ENCODE measurements around the gene CHKA.
A peak's percentile ranks its signal among the peaks of the same experiment; 100 is the strongest.

CHKA gene

DNA sequence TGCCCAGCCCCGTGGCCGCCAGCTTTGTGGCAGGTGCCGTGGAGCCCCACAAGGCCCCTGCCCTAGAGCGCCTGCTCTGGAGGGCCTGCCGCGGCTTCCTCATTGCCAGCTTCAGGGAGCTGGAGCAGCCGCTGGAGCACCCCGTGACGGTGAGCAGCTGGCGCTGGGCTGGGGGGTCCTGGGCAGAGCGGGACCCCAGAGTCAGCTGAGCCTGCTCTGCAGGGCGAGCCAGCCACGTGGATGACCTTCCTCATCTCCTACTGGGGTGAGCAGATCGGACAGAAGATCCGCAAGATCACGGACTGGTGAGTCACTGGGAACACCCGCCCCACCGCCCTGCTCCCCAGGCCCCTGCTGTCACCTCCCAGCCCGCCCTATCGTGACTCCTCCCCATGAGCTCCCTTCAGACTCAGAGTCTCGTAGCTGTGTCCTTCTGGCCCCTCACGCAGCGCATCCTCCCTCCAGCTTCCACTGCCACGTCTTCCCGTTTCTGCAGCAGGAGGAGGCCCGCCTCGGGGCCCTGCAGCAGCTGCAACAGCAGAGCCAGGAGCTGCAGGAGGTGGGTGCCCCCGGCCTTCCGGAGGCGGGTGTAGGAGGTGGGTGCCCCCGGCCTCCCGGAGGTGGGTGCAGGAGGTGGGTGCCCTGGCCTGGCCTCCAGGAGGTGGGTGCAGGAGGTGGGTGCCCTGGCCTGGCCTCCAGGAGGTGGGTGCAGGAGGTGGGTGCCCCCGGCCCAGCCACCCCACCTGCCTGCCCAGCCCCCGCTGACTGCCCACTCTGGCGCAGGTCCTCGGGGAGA, 77.6 kb downstream of the CHKA start:
- DNase-seq = no peak

DNA sequence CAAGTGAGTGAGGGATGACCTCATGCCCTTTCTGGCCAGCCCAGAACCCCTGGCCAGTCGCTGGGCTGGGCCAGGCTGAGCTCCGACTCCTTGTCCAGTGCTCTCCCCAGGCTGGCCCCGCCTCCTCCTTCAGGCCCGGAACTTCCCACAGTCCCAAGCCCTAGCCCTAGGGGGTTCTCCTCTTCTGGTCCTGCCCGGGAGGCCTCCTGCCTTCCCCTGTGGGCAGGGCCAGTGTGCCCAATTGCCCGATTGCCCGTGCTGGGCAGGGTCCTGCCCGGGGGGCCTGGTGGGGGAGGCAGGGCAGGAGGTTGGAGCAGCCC, 78.2 kb downstream of the CHKA start:
- no peak for DNase-seq

DNA sequence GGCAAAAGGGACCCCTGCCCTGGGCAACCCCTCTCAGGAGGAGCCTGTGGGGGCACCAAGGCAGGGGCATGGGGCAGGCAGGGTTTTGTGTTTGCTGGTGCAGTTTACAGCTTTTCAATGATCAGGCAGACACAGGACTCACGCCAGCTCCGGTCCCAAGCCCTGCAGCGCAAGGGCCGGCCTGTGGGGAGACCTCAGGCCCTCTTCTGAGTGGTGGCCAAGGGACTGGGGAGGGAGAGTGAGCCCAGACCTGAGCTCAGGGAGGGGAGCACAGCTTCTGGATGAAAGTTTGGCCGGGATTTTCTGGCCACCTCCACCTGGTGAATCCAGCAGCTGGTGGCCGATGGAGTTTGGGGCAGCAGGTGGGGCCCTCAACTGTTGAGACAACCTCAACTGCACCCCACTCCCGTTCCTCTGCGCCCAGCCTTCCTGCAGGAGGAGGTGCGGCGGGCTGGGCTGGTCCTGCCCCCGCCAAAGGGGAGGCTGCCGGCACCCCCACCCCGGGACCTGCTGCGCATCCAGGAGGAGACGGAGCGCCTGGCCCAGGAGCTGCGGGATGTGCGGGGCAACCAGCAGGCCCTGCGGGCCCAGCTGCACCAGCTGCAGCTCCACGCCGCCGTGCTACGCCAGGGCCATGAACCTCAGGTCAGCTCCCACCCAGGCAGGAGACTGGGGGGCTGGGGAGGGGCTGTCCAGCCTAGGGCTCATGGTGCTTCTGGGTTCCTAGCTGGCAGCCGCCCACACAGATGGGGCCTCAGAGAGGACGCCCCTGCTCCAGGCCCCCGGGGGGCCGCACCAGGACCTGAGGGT, 78.8 kb downstream of the CHKA start:
- no peak for DNase-seq

DNA sequence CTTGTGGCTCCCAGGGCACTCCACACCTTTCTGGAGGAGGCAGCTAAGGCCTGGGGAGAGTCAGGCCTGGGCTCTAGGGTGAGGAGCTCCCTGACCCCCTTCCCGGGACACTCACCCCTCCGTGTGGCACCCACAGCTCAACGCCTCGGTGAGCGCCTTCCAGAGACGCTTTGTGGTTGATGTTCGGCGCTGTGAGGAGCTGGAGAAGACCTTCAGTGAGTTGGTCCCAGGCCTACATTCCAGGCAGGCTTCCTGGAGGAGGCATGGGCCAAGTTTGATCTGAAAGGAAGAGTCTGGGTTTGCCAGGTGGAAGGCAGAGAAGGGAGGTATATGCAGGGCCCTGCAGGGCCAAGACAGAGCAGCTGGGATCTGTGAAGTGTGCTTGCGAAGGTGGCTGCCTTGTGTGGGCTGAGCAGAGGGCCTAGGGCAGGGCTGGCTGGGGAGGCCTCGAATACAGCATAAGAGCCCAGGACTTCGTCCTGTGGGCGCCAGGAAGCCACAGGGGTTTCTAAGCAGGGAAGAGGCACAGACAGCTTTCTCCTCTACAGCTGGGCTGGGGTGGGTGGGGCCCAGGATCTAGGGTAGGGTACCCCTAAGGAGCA, 79.5 kb downstream of the CHKA start:
- DNase-seq = no peak

DNA sequence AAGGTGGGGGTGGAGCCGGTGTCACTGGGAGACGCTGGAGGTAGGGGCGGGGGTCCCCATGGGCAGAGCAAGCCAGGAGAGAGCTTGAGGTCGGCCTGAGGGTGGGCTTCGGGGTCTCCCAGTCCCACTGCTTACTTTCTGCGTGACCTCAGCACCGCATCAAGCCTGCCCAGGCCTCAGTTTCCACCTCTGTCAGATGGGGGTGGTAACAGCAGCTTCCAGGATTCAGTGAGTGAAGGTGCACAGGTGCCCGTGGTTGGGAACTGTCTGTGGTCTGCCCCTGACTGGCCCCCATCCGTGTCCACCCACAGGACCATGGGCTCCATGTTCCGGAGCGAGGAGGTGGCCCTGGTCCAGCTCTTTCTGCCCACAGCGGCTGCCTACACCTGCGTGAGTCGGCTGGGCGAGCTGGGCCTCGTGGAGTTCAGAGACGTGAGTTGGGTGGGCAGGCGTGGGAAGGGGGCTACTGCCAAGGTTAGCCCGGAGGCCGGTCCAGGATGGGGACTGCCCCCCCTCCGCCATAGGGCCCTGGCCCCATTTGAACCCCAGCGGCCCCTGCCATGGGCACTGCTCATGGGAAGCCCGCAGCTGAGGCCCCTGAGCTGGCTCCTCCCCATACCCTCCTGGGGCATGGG, 80.1 kb downstream of the CHKA start:
- DNase-seq = no peak

DNA sequence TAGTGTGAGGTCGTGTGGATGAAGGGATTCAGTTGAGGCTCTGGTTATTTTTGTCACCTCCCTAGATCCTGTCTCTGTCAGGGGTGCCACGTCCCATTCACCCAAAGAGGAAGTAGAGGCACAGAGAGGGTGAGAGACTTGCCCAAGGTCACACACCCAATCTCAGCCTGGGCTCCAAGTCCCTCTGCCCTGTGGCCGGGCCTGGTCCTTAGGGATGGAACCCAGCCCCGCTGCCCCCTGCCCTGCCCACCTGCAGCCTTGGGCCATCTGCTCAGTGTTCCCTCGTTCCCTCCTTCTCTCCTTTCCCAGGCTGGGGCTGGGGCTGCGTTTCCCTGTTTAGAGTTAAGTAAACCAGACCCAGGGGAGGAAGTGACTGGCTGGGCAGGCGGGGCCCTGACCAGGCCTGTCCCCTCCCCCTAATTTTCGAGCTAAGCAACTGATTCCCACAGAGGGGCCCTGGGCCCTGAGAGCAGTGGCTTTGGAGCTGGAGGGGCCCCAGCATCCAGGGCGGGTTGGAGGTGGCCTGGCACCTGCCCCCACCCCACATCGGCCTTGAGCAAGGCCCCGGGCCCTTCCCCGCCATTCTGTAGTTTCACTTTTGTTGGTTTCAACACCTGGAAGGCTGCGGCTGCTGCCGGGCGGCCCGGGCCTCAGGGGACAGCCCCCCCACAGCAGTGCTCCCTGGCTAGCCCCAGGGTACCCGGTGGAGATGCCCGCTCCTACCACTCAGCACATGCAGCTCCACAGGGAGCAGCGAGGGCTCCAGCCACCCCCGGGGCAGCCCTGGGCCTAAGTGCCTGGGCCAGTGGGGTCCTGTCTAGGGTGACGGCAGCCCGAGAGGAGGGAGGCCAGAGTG, 80.9 kb downstream of the CHKA start:
- DNase-seq = no peak

DNA sequence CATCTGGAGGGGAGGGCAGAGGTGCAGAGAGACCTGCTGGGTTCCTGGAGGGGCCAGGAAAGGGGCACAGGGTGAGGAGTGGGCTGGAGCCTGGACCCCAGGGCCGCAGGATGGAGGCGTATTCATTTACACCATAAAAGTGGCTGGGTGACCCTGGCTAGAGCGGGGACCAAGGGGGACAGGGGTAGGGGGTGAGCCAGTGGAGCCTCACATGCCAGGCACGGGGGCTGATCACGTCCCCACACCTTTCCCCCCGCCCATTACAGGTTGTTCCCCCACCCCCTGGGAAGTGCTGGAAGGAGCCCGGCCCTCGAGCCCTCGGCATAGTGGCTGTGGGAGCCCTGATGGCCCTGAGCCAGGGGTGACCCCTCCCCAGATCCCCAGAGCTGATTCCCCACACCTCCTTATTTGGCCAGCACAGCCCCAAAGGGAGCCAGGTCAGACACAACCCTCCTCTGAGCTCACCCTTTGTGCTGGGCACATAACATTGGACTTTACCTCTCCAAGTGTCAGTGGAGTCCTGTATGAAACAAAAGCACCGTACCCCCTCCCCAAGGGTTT, 81.6 kb downstream of the CHKA start:
- DNase-seq = no peak

DNA sequence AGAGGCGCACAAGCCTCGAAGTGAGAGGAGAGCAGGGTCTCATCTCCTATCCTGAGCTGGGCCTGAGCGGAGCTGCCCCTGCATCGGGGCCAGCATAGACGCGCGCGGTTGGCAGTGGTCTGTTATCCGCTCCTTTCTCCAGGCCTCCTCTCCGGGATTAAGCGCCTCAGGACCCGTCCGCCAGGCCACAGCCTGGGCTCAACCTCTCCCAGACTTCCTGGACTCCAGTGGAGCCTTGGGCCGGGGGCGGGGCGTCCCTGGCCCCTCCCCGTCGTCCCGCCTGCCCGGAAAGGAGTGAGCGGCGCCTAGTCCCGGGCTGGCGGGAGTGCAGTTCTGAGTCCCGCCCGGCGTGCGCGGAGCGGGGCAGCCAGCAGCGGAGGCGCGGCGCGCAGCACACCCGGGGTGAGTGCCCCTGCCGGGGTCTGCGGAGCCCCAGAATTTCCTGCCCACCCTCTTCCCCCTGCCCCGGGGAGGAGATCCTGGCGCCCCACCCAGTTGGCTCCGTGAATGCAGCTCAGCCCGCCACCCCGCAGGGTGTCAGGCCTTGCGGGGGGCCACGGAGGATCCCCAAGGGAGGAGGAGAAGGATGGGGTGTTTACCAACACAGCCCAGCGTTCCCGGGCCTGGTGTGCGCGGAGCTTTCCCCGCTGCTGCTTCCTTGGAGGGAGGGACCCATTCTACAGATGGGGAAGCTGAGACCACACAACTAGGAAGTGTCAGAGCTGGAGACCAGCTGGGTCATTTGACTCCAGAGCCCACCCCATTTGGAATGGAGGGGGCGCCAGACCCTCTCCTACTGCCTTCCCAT, 82.3 kb downstream of the CHKA start, which contains the start of gene TCIRG1:
Gene TCIRG1 (plus strand): TSS at position 308 of the 808 bp plus-strand sequence. CDS start 2,247 bp downstream, outside the sequence.
- no peak for DNase-seq

DNA sequence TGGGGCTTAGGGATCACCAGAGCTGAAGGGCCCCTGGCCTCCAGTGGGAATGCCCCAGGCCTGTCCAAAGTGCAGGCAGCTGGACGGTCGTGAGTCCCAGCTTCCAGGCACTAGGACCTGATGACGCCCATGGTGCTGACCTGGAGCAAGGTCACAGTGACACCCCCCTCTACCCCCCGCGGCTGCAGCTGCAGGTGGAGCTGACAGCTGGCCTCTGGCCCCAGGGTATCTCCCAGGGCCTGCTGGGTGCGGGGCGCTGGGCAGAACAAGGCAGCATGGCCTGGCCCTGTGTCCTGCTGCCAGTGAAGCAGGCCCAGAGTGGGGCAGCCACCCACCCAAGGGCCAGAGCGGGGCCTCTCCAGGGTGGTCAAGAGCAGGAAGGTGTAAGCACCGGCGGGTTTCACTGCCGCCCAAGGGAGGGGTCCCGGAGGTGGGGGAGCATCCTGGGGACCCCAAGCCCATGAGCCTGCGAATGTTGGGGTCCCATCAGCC, 82.9 kb downstream of the CHKA start:
- no peak for DNase-seq

DNA sequence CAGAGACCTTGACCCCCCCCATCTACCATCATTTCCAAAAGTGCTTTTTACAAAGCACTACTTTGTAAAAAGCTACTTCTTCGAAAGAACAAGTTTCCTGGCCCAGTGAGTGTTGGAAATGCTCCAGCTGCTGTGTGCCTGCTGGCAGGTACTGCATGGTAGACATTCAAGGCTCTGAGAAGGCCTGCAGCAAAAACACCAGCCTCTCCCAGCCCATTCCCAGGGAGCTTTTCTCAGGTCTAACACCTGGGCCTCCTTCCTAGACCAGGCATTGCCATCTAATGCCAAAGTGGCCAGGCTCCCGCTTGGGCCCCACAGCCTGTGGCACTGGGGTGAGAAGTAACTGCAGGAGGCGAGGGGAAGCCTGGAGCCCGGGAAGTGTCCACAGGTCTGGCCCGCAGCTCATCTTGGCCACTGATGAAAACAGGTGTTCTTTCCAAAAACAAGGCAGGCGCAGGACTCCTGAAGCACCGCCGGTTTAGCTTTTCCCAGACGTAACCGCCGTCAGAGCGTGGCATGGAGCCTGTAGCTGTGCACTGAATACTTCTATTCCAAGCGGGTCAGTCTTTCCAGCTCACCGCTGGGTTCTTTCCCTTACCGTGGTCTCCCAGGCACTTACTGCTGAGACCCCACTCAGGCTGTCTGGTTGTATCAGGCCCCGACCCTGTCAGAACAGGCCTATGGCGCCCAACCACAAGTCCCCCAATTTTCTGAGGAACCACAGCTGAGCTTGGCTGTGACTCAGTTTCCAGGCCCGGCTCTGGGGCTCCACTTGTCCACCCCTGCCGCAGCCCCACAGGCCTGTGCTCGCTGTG, 83.6 kb downstream of the CHKA start:
- no peak for DNase-seq

DNA sequence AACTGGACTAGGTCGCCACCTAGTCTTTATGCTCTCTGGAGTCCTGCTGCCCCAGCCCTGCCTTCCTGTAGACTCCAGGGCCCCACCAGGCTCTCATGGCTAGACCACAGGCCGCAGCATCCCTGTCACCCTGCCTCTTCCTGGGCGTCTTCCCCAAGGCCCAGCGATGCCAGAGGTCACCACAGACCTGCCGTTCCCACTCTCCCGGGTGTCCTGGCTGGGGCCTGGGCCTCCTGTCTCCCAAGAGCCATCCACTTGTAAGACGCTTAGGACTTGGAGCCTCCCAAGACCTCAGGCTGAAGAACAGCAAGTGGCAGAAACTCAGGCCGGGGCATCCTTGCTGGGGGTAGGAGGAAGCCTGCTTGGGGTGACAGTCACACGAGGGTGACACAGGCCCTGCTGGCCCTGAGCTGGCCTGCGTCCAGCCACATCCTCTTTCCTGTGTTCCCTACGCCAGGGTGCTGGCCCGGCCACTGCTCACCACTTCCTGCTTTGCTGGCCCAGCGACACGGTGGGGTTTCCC, 84.4 kb downstream of the CHKA start:
- DNase-seq = no peak

DNA sequence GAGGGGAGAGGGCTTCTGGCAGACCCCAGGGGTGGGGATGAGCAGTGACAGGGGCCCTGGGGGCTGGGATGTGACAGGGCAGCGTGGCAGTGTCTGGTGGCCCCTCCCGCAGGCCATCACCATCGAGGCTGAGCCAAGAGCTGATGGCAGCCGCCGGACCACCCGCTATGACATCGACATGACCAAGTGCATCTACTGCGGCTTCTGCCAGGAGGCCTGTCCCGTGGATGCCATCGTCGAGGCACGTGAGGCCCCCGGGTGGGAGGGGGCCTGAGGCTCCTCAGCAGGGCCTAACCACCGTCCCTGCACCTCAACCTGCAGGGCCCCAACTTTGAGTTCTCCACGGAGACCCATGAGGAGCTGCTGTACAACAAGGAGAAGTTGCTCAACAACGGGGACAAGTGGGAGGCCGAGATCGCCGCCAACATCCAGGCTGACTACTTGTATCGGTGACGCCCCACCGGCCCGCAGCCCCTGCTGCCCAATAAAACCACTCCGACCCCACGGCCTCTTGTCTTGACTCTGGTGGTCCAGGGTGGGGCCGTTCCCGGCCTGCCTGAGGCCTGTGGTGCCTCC, 85.0 kb downstream of the CHKA start:
- no peak for DNase-seq

DNA sequence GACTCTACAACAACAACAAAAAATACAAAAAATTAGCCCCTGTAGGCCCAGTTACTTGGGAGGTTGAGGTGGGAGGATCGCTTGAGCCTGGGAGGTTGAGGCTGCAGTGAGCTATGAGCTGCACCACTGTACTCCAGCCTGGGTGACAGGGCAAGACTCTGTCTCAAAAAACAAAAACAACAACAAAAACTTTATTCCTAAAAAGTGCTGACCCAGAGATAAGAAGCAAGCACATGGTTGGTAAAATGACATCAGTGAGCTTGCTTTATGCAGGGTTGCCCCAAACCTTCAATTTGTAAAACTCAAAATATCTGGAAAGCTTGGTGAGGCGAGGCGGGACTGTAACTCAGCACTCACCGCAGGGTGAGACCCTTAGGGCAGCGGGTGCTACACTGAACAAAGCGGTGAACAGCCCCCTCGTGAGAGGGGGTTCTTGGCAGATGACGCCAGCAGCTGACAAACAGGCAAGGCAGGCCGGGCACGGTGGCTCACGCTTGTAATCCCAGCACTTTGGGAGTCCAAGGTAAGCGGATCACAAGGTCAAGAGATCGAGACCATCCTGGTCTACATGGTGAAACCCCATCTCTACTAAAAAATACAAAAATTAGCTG, 85.8 kb downstream of the CHKA start:
- DNase-seq = no peak

DNA sequence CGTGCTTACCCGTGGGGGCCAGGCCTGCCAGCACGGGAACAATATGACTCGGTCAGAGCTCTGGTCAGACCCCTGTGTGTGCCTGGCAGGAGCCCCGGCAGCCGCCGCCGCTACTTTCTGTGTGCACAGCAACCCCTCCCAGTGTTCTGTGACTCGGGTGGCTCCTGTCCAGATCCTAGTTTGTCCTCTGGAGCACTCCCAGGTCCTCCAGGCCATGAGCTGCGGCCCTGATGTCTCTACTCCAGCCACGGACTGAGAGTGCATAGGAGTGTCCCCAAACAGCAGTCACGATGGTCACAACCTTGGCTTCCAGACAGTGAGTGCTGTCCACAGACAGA, 87.5 kb downstream of the CHKA start:
- DNase-seq = no peak

DNA sequence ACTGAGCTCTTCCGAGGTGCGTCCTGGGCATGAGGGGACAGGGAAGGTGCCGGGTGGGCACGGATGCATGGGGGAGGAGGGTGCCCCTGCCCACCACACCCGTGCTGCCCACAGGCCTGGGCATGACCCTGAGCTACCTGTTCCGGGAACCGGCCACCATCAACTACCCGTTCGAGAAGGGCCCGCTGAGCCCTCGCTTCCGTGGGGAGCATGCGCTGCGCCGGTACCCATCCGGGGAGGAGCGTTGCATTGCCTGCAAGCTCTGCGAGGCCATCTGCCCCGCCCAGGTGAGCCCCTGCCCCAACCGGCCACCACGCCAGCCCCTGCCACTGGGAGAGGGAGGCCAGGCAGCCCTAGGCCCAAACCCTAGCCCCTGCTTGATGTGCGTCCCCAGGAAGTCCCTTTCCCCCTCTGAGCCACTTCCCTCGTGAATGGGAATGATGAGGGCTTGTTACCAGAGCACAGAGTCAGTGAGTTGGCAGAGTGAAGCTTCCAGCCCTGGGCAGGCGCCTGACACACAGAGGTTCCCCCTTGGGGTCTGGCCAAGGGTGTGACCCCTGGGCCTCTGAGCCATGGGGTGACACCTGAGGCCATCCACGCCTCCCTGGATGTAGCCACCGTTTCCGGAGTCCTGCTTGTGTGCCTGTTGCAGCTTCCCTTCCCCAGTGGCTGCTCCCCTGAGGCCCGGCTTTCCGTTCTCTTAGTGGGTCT, 88.0 kb downstream of the CHKA start:
- DNase-seq = no peak

DNA sequence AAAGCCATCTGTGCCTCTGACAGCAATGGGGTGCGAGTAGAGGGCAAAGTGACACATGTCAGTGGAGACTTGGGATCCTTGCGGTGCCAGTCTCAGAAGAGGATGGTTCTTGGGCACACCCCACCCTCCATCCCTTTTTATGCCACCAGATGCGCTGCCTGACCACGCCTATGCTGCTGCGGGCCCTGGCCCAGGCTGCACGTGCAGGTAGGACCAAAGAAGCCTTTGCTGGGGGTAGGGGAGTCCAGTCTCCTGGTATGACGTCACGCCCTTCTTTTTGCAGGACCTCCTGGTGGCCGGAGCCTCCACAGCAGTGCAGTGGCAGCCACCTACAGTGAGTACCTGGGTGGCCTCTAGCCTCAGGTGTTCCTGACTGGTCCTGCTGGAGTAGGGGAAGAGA, 89.2 kb downstream of the CHKA start:
- no peak for DNase-seq

DNA sequence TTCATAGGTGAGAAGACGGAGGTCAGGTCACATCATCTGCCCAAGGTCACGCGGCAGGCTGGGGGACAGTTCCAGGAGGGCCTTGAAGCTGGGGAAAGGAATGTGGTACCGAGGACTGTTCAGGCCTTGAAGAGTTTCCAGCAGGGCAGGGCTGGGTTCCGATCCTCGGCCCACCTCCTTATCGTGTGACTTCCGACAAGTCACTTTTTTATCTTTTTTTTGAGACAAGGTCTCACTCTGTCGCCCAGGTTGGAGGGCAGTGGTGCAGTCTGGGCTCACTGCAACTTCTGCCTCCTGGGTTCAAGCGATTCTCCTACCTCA, 90.1 kb downstream of the CHKA start:
- DNase-seq = no peak

DNA sequence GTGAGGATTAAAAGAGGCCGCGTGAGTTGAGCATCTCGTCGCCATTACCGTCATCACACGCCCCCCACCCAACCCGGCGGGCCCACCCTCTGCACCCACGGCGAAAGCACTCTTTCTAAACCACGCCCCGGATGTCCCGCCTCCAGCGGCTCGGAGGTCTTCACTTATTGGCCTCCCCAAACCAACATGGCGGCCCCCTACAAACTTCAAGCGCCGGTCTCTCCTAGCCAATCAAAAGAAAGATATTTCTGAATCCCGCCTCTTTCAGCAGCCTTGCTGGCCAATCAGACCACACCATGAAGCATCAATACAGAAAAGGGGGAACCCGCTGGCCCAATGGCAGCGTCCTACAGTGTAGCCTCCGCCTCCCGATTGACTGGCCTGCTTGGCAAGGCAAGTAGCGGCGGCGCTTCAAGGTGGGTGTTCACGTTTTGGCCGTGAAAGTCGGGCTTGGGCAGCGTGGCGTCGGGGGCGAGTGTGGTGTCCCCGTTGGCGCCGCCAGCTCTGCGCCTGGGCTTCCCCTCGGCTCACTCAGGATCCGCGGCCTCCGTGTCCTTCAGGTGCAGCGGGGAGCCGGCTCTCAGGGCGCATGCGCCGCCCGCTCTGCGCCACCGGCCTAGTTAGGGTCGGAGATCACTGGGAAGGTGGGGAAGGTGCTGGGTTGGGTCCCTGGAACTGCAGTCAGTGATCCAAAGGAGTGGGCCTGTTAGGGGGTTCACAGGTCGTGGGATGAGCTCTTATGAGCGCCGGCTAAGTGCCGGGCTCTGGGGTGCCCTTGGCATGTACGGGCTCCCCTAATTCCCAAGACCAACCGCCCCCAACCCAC, 90.7 kb downstream of the CHKA start, which contains the start of gene NDUFS8:
Gene NDUFS8 (plus strand): TSS at position 364 of the 826 bp plus-strand sequence. CDS start 1,471 bp downstream, outside the sequence.
- peak; percentile 88 to 98 for DNase-seq
